SK-N-SH treated with all-trans-retinoic acid at 6 μM for 48 hours (cell line): ENCODE results near the gene RXFP4.

Source experiments
- ATAC-seq: fragments of 200-7000 bp; cut with Tn5 transposase; 3 replicates; pipeline ENCODE4 v1.9.1; 2020; ENCODE audit warnings: mild to moderate bottlenecking, moderate library complexity
- CSDC2 ChIP-seq: fragments of 250-450 bp; sonication (Bioruptor Pico); IDR thresholded peaks from 2 replicates; pipeline ENCODE4 v1.5.0; 2020; ENCODE audit warnings: mild to moderate bottlenecking, moderate library complexity
- GLIS3 ChIP-seq: fragments of 250-450 bp; sonication (Bioruptor Pico); IDR thresholded peaks from 2 replicates; pipeline ENCODE4 v1.5.0; 2020; ENCODE audit warnings: mild to moderate bottlenecking, moderate library complexity
- ISL1 ChIP-seq: fragments of 250-450 bp; sonication (Bioruptor Pico); IDR thresholded peaks from 2 replicates; pipeline ENCODE4 v2.1.2; 2022; ENCODE audit warnings: mild to moderate bottlenecking, moderate library complexity
- OSR1 ChIP-seq: fragments of 250-450 bp; sonication (Bioruptor Pico); IDR thresholded peaks from 2 replicates; pipeline ENCODE4 v1.8.0; 2022; ENCODE audit warnings: moderate library complexity, mild to moderate bottlenecking, inconsistent platforms
- PPARA ChIP-seq: fragments of 250-450 bp; sonication (Bioruptor Pico); IDR thresholded peaks from 2 replicates; pipeline ENCODE4 v1.5.0; 2020; ENCODE audit warnings: mild to moderate bottlenecking, borderline replicate concordance
- SNAI2 ChIP-seq: fragments of 250-450 bp; sonication (Bioruptor Pico); IDR thresholded peaks from 2 replicates; pipeline ENCODE4 v1.5.0; 2020; ENCODE audit warnings: mild to moderate bottlenecking, moderate library complexity
- TOX ChIP-seq: fragments of 250-450 bp; sonication (Bioruptor Pico); IDR thresholded peaks from 2 replicates; pipeline ENCODE4 v1.8.0; 2021; ENCODE audit warnings: mild to moderate bottlenecking, moderate library complexity, borderline replicate concordance
- ZFP3 ChIP-seq: fragments of 250-450 bp; sonication (Bioruptor Pico); IDR thresholded peaks from 2 replicates; pipeline ENCODE4 v1.5.0; 2020; ENCODE audit warnings: mild to moderate bottlenecking, moderate library complexity
- ZNF565 ChIP-seq: fragments of 450-650 bp; formaldehyde crosslinking; conservative IDR thresholded peaks from 2 replicates; pipeline ENCODE4 v1.5.0; 2020; ENCODE audit warnings: low read depth, mild to moderate bottlenecking, moderate library complexity
- ZNF70 ChIP-seq: fragments of 450-650 bp; formaldehyde crosslinking; IDR thresholded peaks from 2 replicates; pipeline ENCODE4 v1.5.0; 2020; ENCODE audit warnings: mild to moderate bottlenecking, moderate library complexity
- ZNF8 ChIP-seq: fragments of 450-650 bp; formaldehyde crosslinking; IDR thresholded peaks from 2 replicates; pipeline ENCODE4 v1.5.0; 2020; ENCODE audit warnings: mild to moderate bottlenecking, moderate library complexity
- TF ChIP-seq, protein P1 (sequence below): fragments of 250-450 bp; sonication (Bioruptor Pico); IDR thresholded peaks from 2 replicates; pipeline ENCODE4 v1.8.0; 2020; ENCODE audit warnings: mild to moderate bottlenecking, moderate library complexity, borderline replicate concordance
- TF ChIP-seq, protein P2 (sequence below): fragments of 250-450 bp; sonication (Bioruptor Pico); IDR thresholded peaks from 2 replicates; pipeline ENCODE4 v1.8.0; 2021; ENCODE audit warnings: low read depth, mild to moderate bottlenecking, moderate library complexity, borderline replicate concordance
- TF ChIP-seq, protein P3 (sequence below): fragments of 250-450 bp; sonication (Bioruptor Pico); IDR thresholded peaks from 2 replicates; pipeline ENCODE4 v1.5.1; 2020; ENCODE audit warnings: low read depth, mild to moderate bottlenecking, moderate library complexity
- TF ChIP-seq, protein P4 (sequence below): fragments of 250-450 bp; sonication (Bioruptor Pico); IDR thresholded peaks from 2 replicates; pipeline ENCODE4 v1.5.1; 2021; ENCODE audit warnings: mild to moderate bottlenecking, moderate library complexity
- TF ChIP-seq, protein P5 (sequence below): fragments of 250-450 bp; sonication (Bioruptor Pico); IDR thresholded peaks from 2 replicates; pipeline ENCODE4 v1.5.0; 2020; ENCODE audit warnings: mild to moderate bottlenecking, moderate library complexity

RXFP4 gene

DNA sequence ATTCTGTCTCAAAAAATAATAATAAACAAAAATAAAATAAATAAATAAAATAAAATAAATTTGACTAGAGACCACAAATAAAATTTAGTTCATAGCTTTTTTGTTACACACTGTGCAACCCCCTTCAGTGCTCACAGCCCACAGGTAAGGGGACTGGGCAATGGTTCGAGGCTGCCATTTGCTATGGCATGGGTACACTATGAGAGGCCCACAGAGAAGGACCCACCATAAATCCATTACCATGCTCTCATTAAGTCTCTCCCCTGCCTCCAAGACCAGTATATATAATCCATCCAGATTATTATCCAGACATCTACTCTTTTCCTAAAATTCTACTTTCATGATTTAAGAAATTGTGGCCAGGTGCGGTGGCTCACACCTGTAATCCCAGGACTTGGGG lies 21.6 kb upstream of the RXFP4 start (continued):
- TF ChIP-seq, protein P1, sequence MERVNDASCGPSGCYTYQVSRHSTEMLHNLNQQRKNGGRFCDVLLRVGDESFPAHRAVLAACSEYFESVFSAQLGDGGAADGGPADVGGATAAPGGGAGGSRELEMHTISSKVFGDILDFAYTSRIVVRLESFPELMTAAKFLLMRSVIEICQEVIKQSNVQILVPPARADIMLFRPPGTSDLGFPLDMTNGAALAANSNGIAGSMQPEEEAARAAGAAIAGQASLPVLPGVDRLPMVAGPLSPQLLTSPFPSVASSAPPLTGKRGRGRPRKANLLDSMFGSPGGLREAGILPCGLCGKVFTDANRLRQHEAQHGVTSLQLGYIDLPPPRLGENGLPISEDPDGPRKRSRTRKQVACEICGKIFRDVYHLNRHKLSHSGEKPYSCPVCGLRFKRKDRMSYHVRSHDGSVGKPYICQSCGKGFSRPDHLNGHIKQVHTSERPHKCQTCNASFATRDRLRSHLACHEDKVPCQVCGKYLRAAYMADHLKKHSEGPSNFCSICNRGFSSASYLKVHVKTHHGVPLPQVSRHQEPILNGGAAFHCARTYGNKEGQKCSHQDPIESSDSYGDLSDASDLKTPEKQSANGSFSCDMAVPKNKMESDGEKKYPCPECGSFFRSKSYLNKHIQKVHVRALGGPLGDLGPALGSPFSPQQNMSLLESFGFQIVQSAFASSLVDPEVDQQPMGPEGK (CRISPR knock-in tag): no peak
- TF ChIP-seq, protein P2, sequence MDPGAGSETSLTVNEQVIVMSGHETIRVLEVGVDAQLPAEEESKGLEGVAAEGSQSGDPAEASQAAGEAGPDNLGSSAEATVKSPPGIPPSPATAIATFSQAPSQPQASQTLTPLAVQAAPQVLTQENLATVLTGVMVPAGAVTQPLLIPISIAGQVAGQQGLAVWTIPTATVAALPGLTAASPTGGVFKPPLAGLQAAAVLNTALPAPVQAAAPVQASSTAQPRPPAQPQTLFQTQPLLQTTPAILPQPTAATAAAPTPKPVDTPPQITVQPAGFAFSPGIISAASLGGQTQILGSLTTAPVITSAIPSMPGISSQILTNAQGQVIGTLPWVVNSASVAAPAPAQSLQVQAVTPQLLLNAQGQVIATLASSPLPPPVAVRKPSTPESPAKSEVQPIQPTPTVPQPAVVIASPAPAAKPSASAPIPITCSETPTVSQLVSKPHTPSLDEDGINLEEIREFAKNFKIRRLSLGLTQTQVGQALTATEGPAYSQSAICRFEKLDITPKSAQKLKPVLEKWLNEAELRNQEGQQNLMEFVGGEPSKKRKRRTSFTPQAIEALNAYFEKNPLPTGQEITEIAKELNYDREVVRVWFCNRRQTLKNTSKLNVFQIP (CRISPR knock-in tag): no peak
- TF ChIP-seq ZNF8 (CRISPR knock-in tag) (no peak), PPARA (CRISPR knock-in tag) (no peak), SNAI2 (CRISPR knock-in tag) (no peak), ISL1 (no peak), ZNF565 (CRISPR knock-in tag) (no peak)
- TF ChIP-seq, protein P3, sequence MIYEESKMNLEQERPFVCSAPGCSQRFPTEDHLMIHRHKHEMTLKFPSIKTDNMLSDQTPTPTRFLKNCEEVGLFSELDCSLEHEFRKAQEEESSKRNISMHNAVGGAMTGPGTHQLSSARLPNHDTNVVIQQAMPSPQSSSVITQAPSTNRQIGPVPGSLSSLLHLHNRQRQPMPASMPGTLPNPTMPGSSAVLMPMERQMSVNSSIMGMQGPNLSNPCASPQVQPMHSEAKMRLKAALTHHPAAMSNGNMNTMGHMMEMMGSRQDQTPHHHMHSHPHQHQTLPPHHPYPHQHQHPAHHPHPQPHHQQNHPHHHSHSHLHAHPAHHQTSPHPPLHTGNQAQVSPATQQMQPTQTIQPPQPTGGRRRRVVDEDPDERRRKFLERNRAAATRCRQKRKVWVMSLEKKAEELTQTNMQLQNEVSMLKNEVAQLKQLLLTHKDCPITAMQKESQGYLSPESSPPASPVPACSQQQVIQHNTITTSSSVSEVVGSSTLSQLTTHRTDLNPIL (CRISPR knock-in tag): no peak

DNA sequence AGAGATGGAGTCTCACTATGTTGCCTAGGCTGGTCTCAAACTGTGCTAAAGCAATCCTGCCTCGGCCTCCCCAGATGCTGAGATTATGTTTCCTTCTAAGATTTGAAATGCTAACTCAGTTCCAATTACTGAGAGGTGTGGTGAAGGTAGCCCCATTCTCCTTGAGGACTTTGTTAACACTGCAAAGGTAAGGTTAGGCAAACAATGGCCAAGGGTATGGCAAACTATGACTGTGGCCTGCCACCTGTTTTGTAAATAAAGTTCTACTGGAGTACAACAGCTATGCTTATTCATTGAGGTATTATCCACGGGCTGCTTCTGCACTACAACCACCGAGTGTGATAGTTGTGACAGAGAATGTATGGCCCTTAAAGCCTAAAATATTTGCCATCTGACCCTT lies 20.7 kb upstream of the RXFP4 start:
- TF ChIP-seq, protein P4, sequence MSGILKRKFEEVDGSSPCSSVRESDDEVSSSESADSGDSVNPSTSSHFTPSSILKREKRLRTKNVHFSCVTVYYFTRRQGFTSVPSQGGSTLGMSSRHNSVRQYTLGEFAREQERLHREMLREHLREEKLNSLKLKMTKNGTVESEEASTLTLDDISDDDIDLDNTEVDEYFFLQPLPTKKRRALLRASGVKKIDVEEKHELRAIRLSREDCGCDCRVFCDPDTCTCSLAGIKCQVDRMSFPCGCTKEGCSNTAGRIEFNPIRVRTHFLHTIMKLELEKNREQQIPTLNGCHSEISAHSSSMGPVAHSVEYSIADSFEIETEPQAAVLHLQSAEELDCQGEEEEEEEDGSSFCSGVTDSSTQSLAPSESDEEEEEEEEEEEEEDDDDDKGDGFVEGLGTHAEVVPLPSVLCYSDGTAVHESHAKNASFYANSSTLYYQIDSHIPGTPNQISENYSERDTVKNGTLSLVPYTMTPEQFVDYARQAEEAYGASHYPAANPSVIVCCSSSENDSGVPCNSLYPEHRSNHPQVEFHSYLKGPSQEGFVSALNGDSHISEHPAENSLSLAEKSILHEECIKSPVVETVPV (CRISPR knock-in tag): no peak
- TF ChIP-seq GLIS3 (CRISPR knock-in tag) (no peak), TOX (CRISPR knock-in tag) (no peak), OSR1 (no peak), ZFP3 (CRISPR knock-in tag) (no peak), SNAI2 (CRISPR knock-in tag) (no peak), CSDC2 (CRISPR knock-in tag) (no peak), ZNF70 (no peak), PPARA (CRISPR knock-in tag) (no peak)
- TF ChIP-seq, protein P2 (CRISPR knock-in tag): no peak
- TF ChIP-seq, protein P3 (CRISPR knock-in tag): no peak
- TF ChIP-seq, protein P5, sequence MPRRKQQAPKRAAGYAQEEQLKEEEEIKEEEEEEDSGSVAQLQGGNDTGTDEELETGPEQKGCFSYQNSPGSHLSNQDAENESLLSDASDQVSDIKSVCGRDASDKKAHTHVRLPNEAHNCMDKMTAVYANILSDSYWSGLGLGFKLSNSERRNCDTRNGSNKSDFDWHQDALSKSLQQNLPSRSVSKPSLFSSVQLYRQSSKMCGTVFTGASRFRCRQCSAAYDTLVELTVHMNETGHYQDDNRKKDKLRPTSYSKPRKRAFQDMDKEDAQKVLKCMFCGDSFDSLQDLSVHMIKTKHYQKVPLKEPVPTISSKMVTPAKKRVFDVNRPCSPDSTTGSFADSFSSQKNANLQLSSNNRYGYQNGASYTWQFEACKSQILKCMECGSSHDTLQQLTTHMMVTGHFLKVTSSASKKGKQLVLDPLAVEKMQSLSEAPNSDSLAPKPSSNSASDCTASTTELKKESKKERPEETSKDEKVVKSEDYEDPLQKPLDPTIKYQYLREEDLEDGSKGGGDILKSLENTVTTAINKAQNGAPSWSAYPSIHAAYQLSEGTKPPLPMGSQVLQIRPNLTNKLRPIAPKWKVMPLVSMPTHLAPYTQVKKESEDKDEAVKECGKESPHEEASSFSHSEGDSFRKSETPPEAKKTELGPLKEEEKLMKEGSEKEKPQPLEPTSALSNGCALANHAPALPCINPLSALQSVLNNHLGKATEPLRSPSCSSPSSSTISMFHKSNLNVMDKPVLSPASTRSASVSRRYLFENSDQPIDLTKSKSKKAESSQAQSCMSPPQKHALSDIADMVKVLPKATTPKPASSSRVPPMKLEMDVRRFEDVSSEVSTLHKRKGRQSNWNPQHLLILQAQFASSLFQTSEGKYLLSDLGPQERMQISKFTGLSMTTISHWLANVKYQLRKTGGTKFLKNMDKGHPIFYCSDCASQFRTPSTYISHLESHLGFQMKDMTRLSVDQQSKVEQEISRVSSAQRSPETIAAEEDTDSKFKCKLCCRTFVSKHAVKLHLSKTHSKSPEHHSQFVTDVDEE (CRISPR knock-in tag): no peak
- TF ChIP-seq, protein P1 (CRISPR knock-in tag): no peak
- ATAC-seq: no peak
